GM21381 (cell line): ENCODE data around the gene KIF26A.

Experiments
- ATAC-seq: cut with Tn5 transposase; IDR thresholded peaks from one replicate; pipeline ENCODE4 v1.9.1; 2021; ENCODE audit warnings: mild to moderate bottlenecking, moderate library complexity; ENCODE audit not compliant: unreplicated experiment

Gene KIF26A

DNA sequence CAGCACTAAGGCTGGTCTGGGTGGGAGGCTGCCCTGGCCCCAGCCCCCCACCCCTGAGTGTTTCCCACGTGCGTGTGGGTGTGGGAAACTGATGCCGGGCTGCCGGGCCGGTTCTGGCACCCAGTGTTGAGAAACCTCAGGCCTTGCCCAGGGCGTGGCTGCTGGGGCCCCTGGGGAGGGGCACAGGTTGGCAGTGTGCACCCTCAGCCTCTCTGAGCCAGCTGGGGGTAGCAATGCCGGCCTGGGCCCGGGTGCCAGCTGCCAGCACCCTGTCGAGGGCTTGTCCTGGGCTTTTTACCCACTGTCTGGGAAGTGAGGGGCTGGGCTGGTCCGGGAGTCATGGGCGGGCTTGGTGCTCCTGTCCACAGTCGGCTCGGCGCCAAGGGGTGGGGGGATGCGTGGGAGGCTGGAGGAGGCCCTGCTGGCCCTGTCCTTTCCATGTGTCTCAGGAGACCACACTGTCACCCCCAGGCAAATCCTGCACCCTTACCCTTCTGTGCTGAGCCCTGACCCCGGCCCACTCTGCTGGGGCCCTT, 37.2 kb upstream of the KIF26A start:
- no peak for ATAC-seq

GRCh38 chr14:104101651-104102281, 36.6 kb upstream of the KIF26A start:
- ATAC-seq = no peak

DNA sequence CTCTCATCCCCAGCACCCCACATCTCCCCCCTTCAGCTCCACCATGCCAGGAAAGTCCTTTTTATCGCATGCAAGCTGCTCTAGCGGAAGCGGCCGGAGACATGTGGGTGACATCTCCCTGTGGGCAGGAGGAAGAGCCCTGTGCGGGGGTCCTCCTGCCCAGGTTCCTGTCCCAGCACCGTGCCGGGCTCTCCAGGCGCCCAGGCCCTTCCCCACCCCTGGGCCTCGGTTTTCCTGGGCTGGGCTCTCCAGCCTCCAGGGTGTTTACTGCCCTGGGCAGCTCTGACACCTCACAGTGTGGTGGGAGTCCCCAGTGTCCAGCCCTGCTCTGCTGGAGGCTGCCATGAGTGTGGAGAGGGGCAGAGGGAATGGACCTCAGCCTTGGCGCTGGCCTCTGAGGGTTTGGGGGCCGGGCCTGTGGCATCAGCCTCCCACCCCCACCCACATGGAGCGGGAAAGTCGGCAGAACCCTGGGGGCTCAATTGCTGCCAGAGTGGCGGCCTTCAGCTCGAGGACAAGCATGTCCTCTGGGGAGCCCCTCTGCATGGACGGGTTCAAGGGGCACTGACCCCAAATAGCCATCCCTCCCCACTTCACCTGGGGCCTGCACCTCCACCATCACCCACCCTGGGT, 36.0 kb upstream of the KIF26A start:
- ATAC-seq = no peak

DNA sequence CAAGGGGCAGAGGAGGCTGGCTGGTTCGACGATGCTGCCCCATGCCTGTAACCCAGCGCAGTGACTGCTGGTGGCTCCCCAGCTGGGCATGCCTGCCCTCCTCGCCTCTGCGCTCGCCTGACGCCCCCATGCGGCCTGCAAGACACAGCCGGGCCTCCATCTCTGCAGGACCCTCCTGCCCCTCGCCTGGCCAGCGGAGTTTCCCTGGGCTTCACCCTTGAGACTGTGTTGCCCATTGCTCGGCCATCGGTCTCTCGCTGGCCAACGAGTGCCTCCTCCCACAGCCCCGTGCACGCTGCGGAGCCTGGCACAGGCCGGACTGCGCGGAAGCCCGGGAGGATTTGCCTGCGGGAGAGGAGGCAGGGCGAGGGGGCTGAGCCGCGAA, 35.3 kb upstream of the KIF26A start:
- no peak for ATAC-seq

GRCh38 chr14:104103446-104104075, 34.8 kb upstream of the KIF26A start:
- ATAC-seq = no peak

GRCh38 chr14:104104076-104104901, 34.1 kb upstream of the KIF26A start:
- no peak for ATAC-seq

- no peak for ATAC-seq
Measured at GRCh38 chr14:104105071-104105821, 33.1 kb upstream of the KIF26A start.

GRCh38 chr14:104105822-104106470, 32.4 kb upstream of the KIF26A start:
- no peak for ATAC-seq

- ATAC-seq = no peak
Measured at GRCh38 chr14:104106471-104106991, 31.9 kb upstream of the KIF26A start.

- no peak for ATAC-seq
Measured at GRCh38 chr14:104107101-104107581, 31.2 kb upstream of the KIF26A start.

DNA sequence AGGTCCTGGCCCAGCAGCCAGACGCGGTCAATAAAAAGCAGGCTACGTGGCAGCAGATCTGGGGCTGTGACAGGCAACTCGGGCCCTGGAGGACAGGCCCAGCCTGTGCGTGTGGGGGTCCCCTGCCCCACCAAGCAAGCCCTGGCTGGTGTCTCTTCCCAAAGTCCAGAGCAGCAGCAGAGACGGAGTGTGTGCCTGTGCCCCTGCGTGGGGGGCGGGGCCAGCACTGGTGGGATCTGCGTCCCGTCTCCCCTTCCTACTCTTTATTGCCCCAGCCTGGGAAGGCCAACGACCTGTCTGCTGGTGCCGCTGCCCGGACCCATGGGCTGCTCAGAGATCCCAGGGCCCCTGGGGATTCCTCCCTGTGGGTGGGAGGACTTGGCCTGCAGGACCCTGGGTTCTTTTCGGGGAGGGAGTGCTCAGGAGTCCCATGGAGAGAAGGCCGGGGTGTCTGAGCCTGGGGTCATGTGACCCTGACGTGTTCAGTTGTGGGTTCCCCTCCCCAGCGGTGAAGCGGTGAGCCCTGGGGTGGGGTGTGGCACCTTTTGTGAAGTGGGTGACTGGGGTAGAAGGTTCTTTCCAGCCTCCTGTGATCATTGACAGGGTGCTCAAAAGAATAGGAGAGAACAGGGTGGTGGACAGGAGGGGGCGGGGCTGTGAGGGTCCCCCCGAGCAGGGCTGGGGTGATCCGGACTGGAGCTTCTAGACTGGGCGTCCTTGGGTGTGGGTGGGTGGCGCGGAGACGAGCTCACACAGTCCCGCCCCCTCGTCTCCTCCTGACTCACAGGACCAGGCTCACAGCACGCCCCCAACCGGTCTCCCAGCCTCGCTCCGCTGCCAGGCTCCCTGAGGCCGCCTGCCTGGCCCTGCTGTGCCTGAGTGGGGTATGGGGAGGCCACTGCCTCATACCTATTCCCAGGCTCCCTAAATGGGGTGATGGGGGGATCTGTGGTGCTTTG, 30.5 kb upstream of the KIF26A start:
- ATAC-seq = no peak

GRCh38 chr14:104108570-104109541, 29.5 kb upstream of the KIF26A start:
- no peak for ATAC-seq

GRCh38 chr14:104109731-104110361, 28.5 kb upstream of the KIF26A start:
- no peak for ATAC-seq

DNA sequence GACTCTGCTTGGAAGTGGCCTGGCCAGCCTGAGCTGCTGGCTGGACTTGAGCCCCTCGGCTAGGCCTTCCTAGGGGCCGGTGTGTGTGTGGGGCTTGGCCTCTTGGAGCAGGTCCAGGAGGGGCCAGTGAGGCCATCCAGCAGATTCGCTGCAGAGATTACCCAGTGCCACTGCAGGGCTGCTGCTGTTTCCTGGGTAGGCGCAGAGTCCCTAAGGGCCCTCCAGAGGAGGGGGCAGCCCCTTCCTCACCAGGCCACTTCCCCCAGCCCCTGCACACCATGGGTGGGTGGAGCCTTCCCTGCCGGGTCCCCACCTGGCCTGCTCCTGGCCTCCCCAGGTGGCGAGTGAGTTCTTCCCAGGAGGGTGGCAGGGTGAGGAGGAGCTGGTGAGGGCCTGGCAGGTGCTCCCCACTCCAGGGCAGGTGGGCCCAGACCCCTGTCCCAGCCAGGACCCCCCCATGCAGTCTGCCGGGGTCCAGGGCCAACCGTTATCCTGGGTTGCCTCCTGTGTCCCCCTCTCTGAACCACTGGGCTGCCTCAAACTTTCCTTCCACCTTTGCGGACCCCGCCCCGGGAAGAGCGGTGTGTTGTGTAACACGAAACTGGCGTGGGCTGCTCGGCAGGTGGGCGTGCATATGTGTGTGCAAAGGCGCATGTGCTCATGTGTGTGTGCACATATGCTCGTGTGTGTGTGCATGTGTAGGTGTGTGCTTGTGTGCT, 27.7 kb upstream of the KIF26A start:
- ATAC-seq = no peak

DNA sequence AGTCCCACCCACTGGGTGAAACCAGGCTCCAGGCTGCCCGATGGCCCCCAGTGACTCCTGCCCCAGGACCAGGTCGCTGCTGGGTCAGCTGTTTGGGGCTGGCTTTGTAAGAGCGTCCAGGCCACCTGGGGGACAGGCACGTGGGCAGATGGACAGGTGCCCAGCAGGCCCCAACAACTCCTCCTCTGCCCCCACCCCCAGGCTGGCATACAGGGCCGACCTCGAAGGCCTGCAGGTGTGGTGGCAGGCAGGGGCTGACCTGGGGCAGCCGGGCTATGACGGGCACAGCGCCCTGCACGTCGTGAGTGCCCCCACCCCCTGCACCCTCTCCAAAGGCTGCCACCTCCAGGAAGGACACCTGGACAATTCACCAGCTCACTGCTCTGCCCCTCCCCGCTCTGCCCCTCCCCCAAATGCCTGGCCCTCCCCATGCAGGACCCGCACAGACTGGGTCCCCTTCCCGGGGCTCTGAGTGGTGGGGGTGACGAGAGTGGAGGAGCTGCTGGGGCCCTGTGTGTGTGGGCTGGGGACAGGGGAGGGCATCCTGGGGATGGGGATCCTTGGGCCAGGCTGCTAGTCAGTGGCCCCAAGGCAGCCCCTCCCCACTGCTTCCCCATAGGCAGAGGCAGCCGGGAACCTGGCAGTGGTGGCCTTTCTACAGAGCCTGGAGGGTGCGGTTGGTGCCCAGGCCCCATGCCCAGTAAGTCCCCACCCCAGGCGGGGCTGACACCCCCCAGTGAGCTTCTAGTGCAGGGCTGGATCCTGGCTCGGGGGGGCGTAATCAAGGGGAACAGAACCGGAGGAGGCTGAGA, 26.9 kb upstream of the KIF26A start:
- no peak for ATAC-seq
